GM12878 (cell line): ENCODE measurements around the gene SRSF8. TPM values are rescaled to one million over a fixed set of nuclear protein-coding genes. Genes with fewer than 3 reads are reported as not detected.

Experiments used
- ATAC-seq: fragments of 200-7000 bp; cut with Tn5 transposase; 3 replicates; pipeline ENCODE4 v1.9.1; 2020; ENCODE audit warnings: mild to moderate bottlenecking, moderate library complexity
- BruUV-seq: library from RNA; stranded (reverse); fragments of 400-500 nt; replicated peaks from 2 replicates; lab custom pipeline; 2021; lab: Mats Ljungman, UMichigan
- CTCF ChIA-PET: fragments of 300-600 bp; sonication (Branson Sonifier 250); formaldehyde crosslinking; extraction: SDS; loops from one replicate; lab custom pipeline; 2021; ENCODE audit warnings: inconsistent platforms; lab: Yijun Ruan, JAX
- POLR2A ChIA-PET: fragments of 350-600 bp; formaldehyde crosslinking; extraction: SDS; loops from one replicate; lab custom pipeline; 2021; ENCODE audit warnings: inconsistent platforms; lab: Charles Lee
- RAD21 ChIA-PET: fragments of 300-600 bp; sonication (Branson Sonifier 250); formaldehyde crosslinking; loops from one replicate; lab custom pipeline; 2023; ENCODE audit warnings: antibody characterized with exemption; ENCODE audit not compliant: unreplicated experiment; lab: Charles Lee
- SMC1A ChIA-PET: fragments of 300-600 bp; sonication (Branson Sonifier 250); formaldehyde crosslinking; loops from one replicate; lab custom pipeline; 2023; ENCODE audit not compliant: unreplicated experiment, uncharacterized antibody; lab: Charles Lee
- DNase-seq: peaks from one replicate; pipeline ENCODE4 v3.0.0-alpha.2; 2011; ENCODE audit warnings: low read depth, low spot score
- FAIRE-seq: peaks from 3 replicates; lab custom pipeline; 2011; peaks lifted over from hg19 to GRCh38; lab: Jason Lieb, UNC
- H2AFZ ChIP-seq: 2 replicates; pipeline ENCODE4 v1.6.0; 2011; ENCODE audit warnings: low read depth, low read length, control low read depth; ENCODE audit not compliant: control insufficient read depth
- H3K27ac ChIP-seq: 2 replicates; pipeline ENCODE4 v1.5.1; 2011; ENCODE audit warnings: control low read depth; ENCODE audit not compliant: control insufficient read depth, insufficient read depth
- H3K27me3 ChIP-seq, 2 experiments: replicated peaks in 1 of 2; 2 replicates each; pipeline versions ENCODE4 v1.6.0 to v1.6.1; 2011; ENCODE audit warnings: low read length in 1 of 2; ENCODE audit not compliant: control insufficient read depth in 2 of 2, insufficient read depth in 2 of 2
- H3K36me3 ChIP-seq, 2 experiments: 2 replicates each; pipeline ENCODE4 v1.5.1; 2011; ENCODE audit warnings: low read length in 1 of 2; ENCODE audit not compliant: control insufficient read depth in 2 of 2, insufficient read depth in 2 of 2
- H3K4me1 ChIP-seq: 2 replicates; pipeline ENCODE4 v1.6.1; 2011; ENCODE audit warnings: mild to moderate bottlenecking, low read length, moderate library complexity, mixed read lengths; ENCODE audit not compliant: control insufficient read depth, insufficient read depth
- H3K4me2 ChIP-seq: 2 replicates; pipeline ENCODE4 v1.6.0; 2011; ENCODE audit warnings: control low read depth; ENCODE audit not compliant: control insufficient read depth, insufficient read depth
- H3K4me3 ChIP-seq: fragments of 200-600 bp; sonication (generic); 2 replicates; pipeline ENCODE4 v1.5.1; 2016
- H3K79me2 ChIP-seq: 2 replicates; pipeline ENCODE4 v1.6.0; 2011; ENCODE audit warnings: low read length; ENCODE audit not compliant: control insufficient read depth, insufficient read depth
- H3K9ac ChIP-seq: 2 replicates; pipeline ENCODE4 v1.8.0; 2011; ENCODE audit warnings: low read length, control low read depth, mixed read lengths; ENCODE audit not compliant: control insufficient read depth, insufficient read depth
- H3K9me3 ChIP-seq: replicated peaks from 3 replicates; pipeline ENCODE4 v1.5.1; 2011; ENCODE audit warnings: mild to moderate bottlenecking, low read length; ENCODE audit not compliant: control insufficient read depth, insufficient read depth
- H4K20me1 ChIP-seq: 2 replicates; pipeline ENCODE4 v1.6.0; 2011; ENCODE audit not compliant: control insufficient read depth, insufficient read depth
- ASH2L ChIP-seq: fragments of 300-600, 200-600 bp; sonication (generic); IDR thresholded peaks from 2 replicates; pipeline ENCODE4 v1.6.1; 2017; ENCODE audit warnings: low read depth, mild to moderate bottlenecking, borderline replicate concordance
- BCL11A ChIP-seq: IDR thresholded peaks from 2 replicates; pipeline ENCODE4 v1.6.1; 2011; ENCODE audit warnings: low read depth, low read length
- BRCA1 ChIP-seq: IDR thresholded peaks from 2 replicates; pipeline ENCODE4 v1.6.1; 2011; ENCODE audit warnings: low read depth, low read length, improper control_type of control experiment
- CBFB ChIP-seq: IDR thresholded peaks from 2 replicates; pipeline ENCODE4 v1.6.1; 2016; ENCODE audit warnings: antibody characterized with exemption, low read depth
- JUNB ChIP-seq: IDR thresholded peaks from 2 replicates; pipeline ENCODE4 v1.6.1; 2016; ENCODE audit warnings: antibody characterized with exemption, mild to moderate bottlenecking
- MTA2 ChIP-seq: fragments of 450-650 bp; IDR thresholded peaks from 2 replicates; pipeline ENCODE4 v1.6.1; 2016; ENCODE audit warnings: low read depth, mild to moderate bottlenecking, moderate library complexity
- MTA3 ChIP-seq: IDR thresholded peaks from 2 replicates; pipeline ENCODE4 v1.6.1; 2012; ENCODE audit warnings: low read length, inconsistent platforms, borderline replicate concordance
- POLR2A ChIP-seq: IDR thresholded peaks from 2 replicates; pipeline ENCODE4 v1.6.1; 2011; ENCODE audit warnings: low read depth, mild to moderate bottlenecking, low read length
- RAD21 ChIP-seq: IDR thresholded peaks from 2 replicates; pipeline ENCODE4 v1.6.1; 2011; ENCODE audit warnings: mild to moderate bottlenecking, low read depth, low read length, moderate library complexity; ENCODE audit not compliant: insufficient read depth
- RB1 ChIP-seq: fragments of 450-650 bp; formaldehyde crosslinking; IDR thresholded peaks from 2 replicates; pipeline ENCODE4 v1.6.1; 2017; ENCODE audit warnings: mild to moderate bottlenecking, borderline replicate concordance
- SMC3 ChIP-seq: IDR thresholded peaks from 2 replicates; pipeline ENCODE4 v1.6.1; 2011; ENCODE audit warnings: low read length, improper control_type of control experiment, borderline replicate concordance
- STAT1 ChIP-seq: fragments of 450-650 bp; conservative IDR thresholded peaks from 2 replicates; pipeline ENCODE4 v1.6.1; 2014; ENCODE audit warnings: antibody characterized with exemption, mild to moderate bottlenecking
- ZNF274 ChIP-seq: IDR thresholded peaks from one replicate; pipeline ENCODE4 v1.8.0; 2011; ENCODE audit not compliant: insufficient read length, insufficient read depth
- ZSCAN29 ChIP-seq: fragments of 450-650 bp; IDR thresholded peaks from 2 replicates; pipeline ENCODE4 v1.6.1; 2017; ENCODE audit warnings: mild to moderate bottlenecking, moderate library complexity
- WGBS: methylation state at CpG from one replicate; pipeline ENCODE4 v1.1.6; 2016; ENCODE audit warnings: low lambda C conversion rate; ENCODE audit not compliant: insufficient replicate concordance, insufficient coverage; ENCODE audit errors: missing lambda C conversion rate; 5-methylcytosine and 5-hydroxymethylcytosine counted together
- in situ Hi-C: fragments of 300-500 bp; cut with MboI; formaldehyde crosslinking; loops from 9 replicates; pipeline ENCODE4 v1.14.3; 2018; ENCODE audit warnings: mixed read lengths
- intact Hi-C: fragments of 100-400 bp; cut with micrococcal nuclease; formaldehyde crosslinking; loops from one replicate; pipeline ENCODE4 v1.14.2; 2022; ENCODE audit not compliant: unreplicated experiment
- polyA plus RNA-seq, 11 experiments: library from polyadenylated mRNA; depleted of rRNA in 4 of 11; unstranded in 6 of 11; stranded (reverse) in 5 of 11; fragments of >200 nt; fragmentation: Nextera tagmentation in 4 of 11; fragmentation: Illumina TruSeq in 1 of 11; extraction: Ambion mirVana in 4 of 11; extraction: Trizol in 1 of 11; gene quantifications; 1 replicate in 1 of 11; 2 replicates in 10 of 11; pipeline versions ENCODE4 v1.2.1 to v1.2.3, GENCODE V29; 2011 to 2016; ENCODE audit warnings: inconsistent platforms in 2 of 11, missing spikeins in 2 of 11, low read depth in 1 of 11
- total RNA-seq, 4 experiments: library from RNA; depleted of rRNA in 3 of 4; stranded (reverse); fragments of >200 nt in 3 of 4; fragmentation: Illumina TruSeq in 1 of 4; extraction: Trizol in 1 of 4; gene quantifications; 2 replicates each; pipeline versions ENCODE4 v1.2.1 to v1.2.3, GENCODE V29; 2013 to 2021
- TF ChIP-seq, protein P1 (sequence below): fragments of 450-650 bp; IDR thresholded peaks from 2 replicates; pipeline ENCODE4 v1.6.1; 2017; ENCODE audit warnings: mild to moderate bottlenecking
- TF ChIP-seq, protein P2 (sequence below): fragments of 450-650 bp; IDR thresholded peaks from 2 replicates; pipeline ENCODE4 v1.6.1; 2017; ENCODE audit warnings: borderline replicate concordance
- TF ChIP-seq, protein P3 (sequence below): fragments of 450-650 bp; formaldehyde crosslinking; IDR thresholded peaks from 2 replicates; pipeline ENCODE4 v1.4.0; 2022; ENCODE audit warnings: mild to moderate bottlenecking, moderate library complexity

Gene SRSF8
- total and polyA plus RNA-seq, 10 of the 15 experiments (the other 5 are each of a cell fraction or from before 2014, with no cell fraction given), result 14.2 to 43.1 (median 27.1) TPM

DNA sequence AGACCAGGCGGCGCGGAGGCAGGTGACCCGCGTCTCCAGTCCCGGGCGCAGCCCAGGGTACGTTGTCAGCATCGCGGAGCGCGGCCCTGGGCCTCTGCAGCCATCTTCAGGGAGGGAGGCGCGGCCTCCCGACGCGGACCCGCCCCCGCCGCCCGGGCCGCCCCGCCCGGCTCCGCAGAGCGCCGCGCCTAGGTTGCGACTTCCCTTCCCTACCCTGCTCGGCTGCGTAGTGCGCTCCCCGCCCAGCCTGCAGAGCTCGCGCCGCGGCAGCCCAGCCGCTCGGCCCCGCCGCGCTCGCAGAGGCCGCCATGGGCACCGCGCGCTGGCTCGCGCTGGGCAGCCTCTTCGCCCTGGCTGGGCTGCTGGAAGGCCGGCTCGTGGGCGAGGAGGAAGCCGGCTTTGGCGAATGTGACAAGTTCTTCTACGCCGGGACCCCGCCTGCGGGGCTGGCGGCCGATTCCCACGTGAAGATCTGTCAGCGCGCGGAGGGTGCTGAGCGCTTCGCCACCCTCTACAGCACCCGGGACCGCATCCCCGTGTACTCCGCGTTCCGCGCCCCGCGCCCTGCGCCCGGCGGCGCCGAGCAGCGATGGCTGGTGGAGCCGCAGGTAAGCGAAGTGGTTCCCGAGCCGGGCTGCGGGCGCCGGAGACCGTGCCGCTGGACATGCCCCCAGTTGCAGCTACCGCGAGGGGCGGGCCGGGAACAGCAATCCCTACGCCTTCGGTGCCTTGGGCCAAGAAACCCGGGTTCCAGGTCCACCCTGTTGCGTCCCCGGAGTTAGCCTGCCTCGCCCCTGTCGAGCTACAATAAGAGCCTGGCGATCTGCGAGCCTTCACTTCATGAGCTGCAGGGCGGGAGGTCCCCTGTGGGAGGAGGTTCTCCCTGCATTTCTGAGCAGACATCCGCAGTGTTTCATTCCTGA, 23.2 kb downstream of the SRSF8 start, which contains the start of gene ENDOD1:
TSS of gene ENDOD1 (plus strand) at position 227 of the 923 bp plus-strand sequence. CDS start at position 309, 82 bp downstream.
- Histone ChIP-seq H3K4me3 (peak within 1 kb of the TSS; percentile 94), H3K4me1 (peaks cover 27% of the 10 kb centered on the region)
- TF ChIP-seq POLR2A (peak; percentile 93), ZSCAN29 (peak; percentile 66; the same call in 1 of the 2 replicates), JUNB (no peak), RB1 (peak; percentile 83; the same call in 1 of the 2 replicates), MTA2 (no peak), STAT1 (no peak), ASH2L (0 out of 2 replicates have a peak, but pooled peaks have one; percentile 1), BCL11A (no peak), RAD21 (no peak), CBFB (no peak; the same call in 1 of the 2 replicates), ZNF274 (no peak), BRCA1 (no peak), SMC3 (no peak), MTA3 (no peak)
- TF ChIP-seq, protein P1, sequence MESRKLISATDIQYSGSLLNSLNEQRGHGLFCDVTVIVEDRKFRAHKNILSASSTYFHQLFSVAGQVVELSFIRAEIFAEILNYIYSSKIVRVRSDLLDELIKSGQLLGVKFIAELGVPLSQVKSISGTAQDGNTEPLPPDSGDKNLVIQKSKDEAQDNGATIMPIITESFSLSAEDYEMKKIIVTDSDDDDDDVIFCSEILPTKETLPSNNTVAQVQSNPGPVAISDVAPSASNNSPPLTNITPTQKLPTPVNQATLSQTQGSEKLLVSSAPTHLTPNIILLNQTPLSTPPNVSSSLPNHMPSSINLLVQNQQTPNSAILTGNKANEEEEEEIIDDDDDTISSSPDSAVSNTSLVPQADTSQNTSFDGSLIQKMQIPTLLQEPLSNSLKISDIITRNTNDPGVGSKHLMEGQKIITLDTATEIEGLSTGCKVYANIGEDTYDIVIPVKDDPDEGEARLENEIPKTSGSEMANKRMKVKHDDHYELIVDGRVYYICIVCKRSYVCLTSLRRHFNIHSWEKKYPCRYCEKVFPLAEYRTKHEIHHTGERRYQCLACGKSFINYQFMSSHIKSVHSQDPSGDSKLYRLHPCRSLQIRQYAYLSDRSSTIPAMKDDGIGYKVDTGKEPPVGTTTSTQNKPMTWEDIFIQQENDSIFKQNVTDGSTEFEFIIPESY, result no peak
- TF ChIP-seq, protein P2, sequence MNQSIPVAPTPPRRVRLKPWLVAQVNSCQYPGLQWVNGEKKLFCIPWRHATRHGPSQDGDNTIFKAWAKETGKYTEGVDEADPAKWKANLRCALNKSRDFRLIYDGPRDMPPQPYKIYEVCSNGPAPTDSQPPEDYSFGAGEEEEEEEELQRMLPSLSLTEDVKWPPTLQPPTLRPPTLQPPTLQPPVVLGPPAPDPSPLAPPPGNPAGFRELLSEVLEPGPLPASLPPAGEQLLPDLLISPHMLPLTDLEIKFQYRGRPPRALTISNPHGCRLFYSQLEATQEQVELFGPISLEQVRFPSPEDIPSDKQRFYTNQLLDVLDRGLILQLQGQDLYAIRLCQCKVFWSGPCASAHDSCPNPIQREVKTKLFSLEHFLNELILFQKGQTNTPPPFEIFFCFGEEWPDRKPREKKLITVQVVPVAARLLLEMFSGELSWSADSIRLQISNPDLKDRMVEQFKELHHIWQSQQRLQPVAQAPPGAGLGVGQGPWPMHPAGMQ, result no peak
- TF ChIP-seq, protein P3, sequence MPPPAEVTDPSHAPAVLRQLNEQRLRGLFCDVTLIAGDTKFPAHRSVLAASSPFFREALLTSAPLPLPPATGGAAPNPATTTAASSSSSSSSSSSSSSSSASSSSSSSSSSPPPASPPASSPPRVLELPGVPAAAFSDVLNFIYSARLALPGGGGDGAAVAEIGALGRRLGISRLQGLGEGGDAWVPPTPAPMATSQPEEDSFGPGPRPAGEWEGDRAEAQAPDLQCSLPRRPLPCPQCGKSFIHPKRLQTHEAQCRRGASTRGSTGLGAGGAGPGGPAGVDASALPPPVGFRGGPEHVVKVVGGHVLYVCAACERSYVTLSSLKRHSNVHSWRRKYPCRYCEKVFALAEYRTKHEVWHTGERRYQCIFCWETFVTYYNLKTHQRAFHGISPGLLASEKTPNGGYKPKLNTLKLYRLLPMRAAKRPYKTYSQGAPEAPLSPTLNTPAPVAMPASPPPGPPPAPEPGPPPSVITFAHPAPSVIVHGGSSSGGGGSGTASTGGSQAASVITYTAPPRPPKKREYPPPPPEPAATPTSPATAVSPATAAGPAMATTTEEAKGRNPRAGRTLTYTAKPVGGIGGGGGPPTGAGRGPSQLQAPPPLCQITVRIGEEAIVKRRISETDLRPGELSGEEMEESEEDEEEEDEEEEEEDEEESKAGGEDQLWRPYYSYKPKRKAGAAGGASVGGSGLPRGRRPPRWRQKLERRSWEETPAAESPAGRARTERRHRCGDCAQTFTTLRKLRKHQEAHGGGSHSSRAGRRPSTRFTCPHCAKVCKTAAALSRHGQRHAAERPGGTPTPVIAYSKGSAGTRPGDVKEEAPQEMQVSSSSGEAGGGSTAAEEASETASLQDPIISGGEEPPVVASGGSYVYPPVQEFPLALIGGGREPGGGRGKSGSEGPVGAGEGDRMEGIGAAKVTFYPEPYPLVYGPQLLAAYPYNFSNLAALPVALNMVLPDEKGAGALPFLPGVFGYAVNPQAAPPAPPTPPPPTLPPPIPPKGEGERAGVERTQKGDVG (CRISPR knock-in tag), result no peak

More for the DNA sequence above, 23.2 kb downstream of the SRSF8 start, which contains the start of gene ENDOD1:
- ChIA-PET CTCF (interaction anchor here (0.7 to 13.7 kb wide), 13 partner anchors 9 to 621 kb away, joined by 3 to 296 read pairs (median 7); partner anchors contain the start of gene SRSF8), SMC1A (interaction anchor here (0.7 to 17.5 kb wide), 16 partner anchors 9 to 120 kb away, joined by 3 to 315 read pairs (median 5); partner anchors contain the start of genes CWC15, KDM4D and SRSF8), POLR2A (interaction anchor here (0.6 to 8.0 kb wide), 10 partner anchors 10 to 467 kb away, joined by 3 to 139 read pairs (median 4); partner anchors contain the start of genes SESN3 and SRSF8), RAD21 (interaction anchor here (0.6 to 12.5 kb wide), 14 partner anchors 9 to 625 kb away, joined by 3 to 244 read pairs (median 4); partner anchors contain the start of genes CWC15, KDM4D, SESN3 and SRSF8)
- in situ Hi-C loops, result loop anchor here (10.0 kb wide), 1 partner anchor 1155 kb away; no protein-coding TSS in a partner anchor
- Histone ChIP-seq H2AFZ (peak within 1 kb of the TSS; percentile 94), H3K27me3 (no peaks in the 10 kb centered on the region), H3K36me3 (no peaks in the 10 kb centered on the region), H3K4me2 (peak within 1 kb of the TSS; percentile 95), H3K79me2 (peaks cover 9% of the 10 kb centered on the region), H4K20me1 (no peaks in the 10 kb centered on the region), H3K9me3 (no peaks in the 10 kb centered on the region), H3K9ac (peak within 1 kb of the TSS; percentile 80), H3K27ac (peak within 1 kb of the TSS; percentile 84)
- ATAC-seq, result peak; percentile 93
- intact Hi-C loops, result loop anchor here (1.0 to 5.0 kb wide), 4 partner anchors 22 to 697 kb away; partner anchors contain the start of genes FAM76B and SESN3
- DNase-seq, result no peak
- no peak for FAIRE-seq
- 1% methylated on average over 100 of the region's 106 CpGs for WGBS
- BruUV-seq, result no TSS peak
